ENCODE measurements around the gene SORCS2. TPM values are rescaled to one million over a fixed set of nuclear protein-coding genes. Genes with fewer than 3 reads are reported as not detected.

Gene SORCS2
- total and polyA plus RNA-seq, 2 of the 13 experiments (the other 11 are each of a cell fraction or from before 2014, with no cell fraction given): 0.82 to 1.0 TPM

GRCh38 chr4:7350396-7350795 lies 158.1 kb downstream of the SORCS2 start:
- no peak overlapping the region for H3K4me2 ChIP-seq (ENCODE audit: low read depth, low read length)

More at GRCh38 chr4:7350396-7350795, 158.1 kb downstream of the SORCS2 start:
- H4K20me1 ChIP-seq (ENCODE audit: insufficient read depth, low read length): no peaks in the 10 kb centered on the region
- in situ Hi-C loops (cut with HindIII; ENCODE audit: extremely low pct_ligation_motif_present, low pct_unique_long_range_greater_than_20kb) (no loop called here), intact Hi-C loops (cut with micrococcal nuclease; ENCODE audit: unreplicated experiment) (no loop called here)
- no peak overlapping the region for H3K4me3 ChIP-seq (replicated peaks in 1 of 3; ENCODE audit: insufficient read depth in 1 of 3, low read depth in 2 of 3, low read length in 3 of 3)
- H3K4me1 ChIP-seq (ENCODE audit: insufficient read depth, low read length): no peaks in the 10 kb centered on the region
- no peak overlapping the region for H3K9ac ChIP-seq (ENCODE audit: insufficient read depth, low read depth, low read length)
- H2AFZ ChIP-seq (ENCODE audit: low read length): no peak overlapping the region
- no peak for FAIRE-seq
- peaks cover 0 to 12% of the 10 kb centered on the region in 2 experiments; a peak in 2 of 5 replicates for H3K27me3 ChIP-seq (ENCODE audit: control insufficient read depth in 1 of 2, insufficient read depth in 2 of 2, low read length in 2 of 2)
- no peaks in the 10 kb centered on the region for H3K9me3 ChIP-seq (ENCODE audit: low read length)
- ChIA-PET POLR2A (no interaction called here), CTCF (ENCODE audit: low intra/inter-chr PET ratio, low total read pairs) (no interaction called here)
- H3K79me2 ChIP-seq (ENCODE audit: insufficient read depth, low read length): no peaks in the 10 kb centered on the region
- no peaks in the 10 kb centered on the region for H3K36me3 ChIP-seq (replicated peaks in 1 of 2; ENCODE audit: control insufficient read depth in 1 of 2, insufficient read depth in 2 of 2, low read length in 2 of 2)
- no peak for DNase-seq (ENCODE audit: low spot score)
- TF ChIP-seq HOXA3 (CRISPR knock-in tag; IDR thresholded peaks at IDR 0.05) (no peak), ZNF776 (CRISPR knock-in tag; IDR thresholded peaks at IDR 0.05) (no peak), HMGA1 (CRISPR knock-in tag; conservative IDR thresholded peaks at IDR 0.05) (no peak), ZSCAN12 (CRISPR knock-in tag; IDR thresholded peaks at IDR 0.05) (no peak), GABPB1 (CRISPR knock-in tag; IDR thresholded peaks at IDR 0.05) (no peak), ZUFSP (CRISPR knock-in tag; IDR thresholded peaks at IDR 0.05; ENCODE audit: borderline replicate concordance) (no peak), ZNF296 (CRISPR knock-in tag; conservative IDR thresholded peaks at IDR 0.05) (no peak), ZNF703 (CRISPR knock-in tag; IDR thresholded peaks at IDR 0.05; ENCODE audit: borderline replicate concordance) (no peak), E2F2 (CRISPR knock-in tag; IDR thresholded peaks at IDR 0.05; ENCODE audit: borderline replicate concordance) (no peak), ZC3H13 (CRISPR knock-in tag; IDR thresholded peaks at IDR 0.05) (no peak), CREB3 (CRISPR knock-in tag; IDR thresholded peaks at IDR 0.05) (no peak), SNAPC4 (CRISPR knock-in tag; IDR thresholded peaks at IDR 0.05) (no peak), CCDC6 (CRISPR knock-in tag; IDR thresholded peaks at IDR 0.05) (no peak), CEBPB (IDR thresholded peaks at IDR 0.05; ENCODE audit: borderline replicate concordance, low read depth, low read length) (no peak), SMAD1 (CRISPR knock-in tag; IDR thresholded peaks at IDR 0.05; ENCODE audit: borderline replicate concordance, low read depth) (no peak)
- H3K27ac ChIP-seq (ENCODE audit: extremely low read length, insufficient read depth, low read length): no peak overlapping the region
- 17% methylated on average over 2 of the region's 6 CpGs for WGBS (ENCODE audit: low lambda C conversion rate)
- no TSS peak for BruUV-seq (replicated peaks)
- no peak for ATAC-seq
